BLaER1 treated with 17β-estradiol and CSF1 and Interleukin-3, amounts not matched to agents 10 nM and 100 nM (cell line): ENCODE data around the gene PPDPF.

Experiments used
- H3K27ac ChIP-seq, 11 experiments: shearing (Covaris generic); formaldehyde crosslinking; 2 replicates each; pipeline ENCODE4 v1.8.1; 2022
- H3K27me3 ChIP-seq, 11 experiments: shearing (Covaris generic); formaldehyde crosslinking; 2 replicates each; pipeline ENCODE4 v1.8.1; 2022
- H3K36me3 ChIP-seq, 11 experiments: shearing (Covaris generic); formaldehyde crosslinking; 2 replicates each; pipeline ENCODE4 v1.8.1; 2022
- H3K4me1 ChIP-seq, 10 experiments: shearing (Covaris generic); formaldehyde crosslinking; 2 replicates each; pipeline ENCODE4 v1.8.1; 2022
- H3K4me2 ChIP-seq, 11 experiments: shearing (Covaris generic); formaldehyde crosslinking; 2 replicates each; pipeline ENCODE4 v1.8.1; 2022
- H3K4me3 ChIP-seq, 10 experiments: shearing (Covaris generic); formaldehyde crosslinking; 2 replicates each; pipeline ENCODE4 v1.8.1; 2022
- H3K9ac ChIP-seq, 11 experiments: shearing (Covaris generic); formaldehyde crosslinking; 2 replicates each; pipeline ENCODE4 v1.8.1; 2022
- H3K9me3 ChIP-seq, 11 experiments: shearing (Covaris generic); formaldehyde crosslinking; replicated peaks in 1 of 11; 2 replicates each; pipeline ENCODE4 v1.8.1; 2022
- H4K20me1 ChIP-seq, 11 experiments: shearing (Covaris generic); formaldehyde crosslinking; 2 replicates each; pipeline ENCODE4 v1.8.1; 2022
- Cebpa-rat ChIP-seq, 11 experiments: shearing (Covaris generic); IDR thresholded peaks; 2 replicates each; pipeline ENCODE4 v1.8.1; 2022

PPDPF gene

GRCh38 chr20:63561624-63562396 lies 41.2 kb downstream of the PPDPF start:
- Histone ChIP-seq H3K27ac (peak overlapping the region in 1 of 11 experiments; percentile 63; a peak in 1 of 22 replicates), H3K9ac (peak overlapping the region in 3 of 11 experiments; percentile 33 to 52 (median 43); a peak in 1 of 22 replicates), H3K36me3 (peaks cover 0 to 19% (median 0%) of the 10 kb centered on the region in 11 experiments; a peak in 2 of 22 replicates), H3K4me1 (peaks cover 14 to 41% (median 35%) of the 10 kb centered on the region in 10 experiments), H3K9me3 (no peaks in the 10 kb centered on the region), H3K4me3 (peak overlapping the region in 2 of 10 experiments; percentile 28 to 48; a peak in 3 of 20 replicates), H4K20me1 (peaks cover 61 to 85% (median 73%) of the 10 kb centered on the region in 11 experiments), H3K27me3 (peaks cover 69 to 89% (median 79%) of the 10 kb centered on the region in 11 experiments), H3K4me2 (peak overlapping the region; percentile 33 to 99 (median 95); a peak in 20 of 22 replicates)
- TF ChIP-seq Cebpa-rat (IDR thresholded peaks at IDR 0.05): no peak

DNA sequence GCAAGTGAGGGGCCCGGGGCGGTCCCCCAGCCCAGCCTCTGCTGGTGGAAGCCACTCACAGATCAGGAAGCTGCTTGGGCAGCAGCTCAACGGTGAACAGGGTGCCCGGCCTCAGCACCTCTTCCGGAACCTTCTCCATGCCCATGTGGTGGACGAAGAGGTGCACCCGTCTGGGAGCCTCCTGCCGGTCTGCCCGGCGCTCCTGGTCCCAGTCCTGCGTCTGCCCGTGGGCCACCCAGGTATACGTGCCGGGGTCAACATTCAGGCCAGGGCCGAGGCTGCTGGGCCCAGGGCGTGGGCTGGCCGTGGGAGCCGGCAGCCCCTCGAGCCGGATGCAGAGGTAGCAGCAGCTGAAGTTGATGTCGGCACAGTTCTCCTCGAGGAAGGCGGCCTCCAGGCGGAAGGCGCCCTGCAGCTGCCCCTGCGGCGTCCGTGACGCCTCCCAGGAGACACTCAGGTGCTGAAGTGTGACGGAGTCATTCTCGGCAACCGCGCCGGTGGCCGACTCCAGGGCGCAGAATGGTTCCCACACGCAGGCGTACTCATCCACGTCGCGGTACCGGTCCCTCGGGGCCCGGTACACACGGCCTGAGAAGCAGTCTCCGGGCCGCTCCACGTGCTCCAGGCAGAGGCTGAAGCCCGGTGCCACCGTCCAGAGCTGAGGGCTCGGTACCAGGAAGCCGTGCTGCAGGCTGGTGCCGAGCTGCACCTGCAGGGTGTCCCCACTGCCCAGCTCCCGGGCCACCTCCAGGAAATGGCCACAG lies 42.1 kb downstream of the PPDPF start:
- H3K9ac ChIP-seq: peak overlapping the region in 5 of 11 experiments; percentile 16 to 52 (median 33); a peak in 5 of 22 replicates
- H3K36me3 ChIP-seq: peaks cover 0 to 19% (median 0%) of the 10 kb centered on the region in 11 experiments; a peak in 2 of 22 replicates
- no peak for TF ChIP-seq Cebpa-rat (IDR thresholded peaks at IDR 0.05)
- H3K27ac ChIP-seq: peak overlapping the region in 1 of 11 experiments; percentile 63; a peak in 2 of 22 replicates
- H4K20me1 ChIP-seq: peaks cover 69 to 85% (median 74%) of the 10 kb centered on the region in 11 experiments
- H3K27me3 ChIP-seq: peaks cover 72 to 89% (median 79%) of the 10 kb centered on the region in 11 experiments
- peak overlapping the region; percentile 33 to 99 (median 95) for H3K4me2 ChIP-seq
- H3K4me1 ChIP-seq: peaks cover 22 to 49% (median 41%) of the 10 kb centered on the region in 10 experiments
- H3K9me3 ChIP-seq: no peaks in the 10 kb centered on the region
- H3K4me3 ChIP-seq: peak overlapping the region in 4 of 10 experiments; percentile 28 to 48 (median 41); a peak in 8 of 20 replicates

GRCh38 chr20:63563225-63563935 lies 42.8 kb downstream of the PPDPF start:
- H3K9me3 ChIP-seq: no peaks in the 10 kb centered on the region
- H3K4me2 ChIP-seq: peak overlapping the region; percentile 33 to 99 (median 95); a peak in 20 of 22 replicates
- H3K4me1 ChIP-seq: peaks cover 29 to 56% (median 49%) of the 10 kb centered on the region in 10 experiments
- 0 out of 20 replicates have a peak overlapping the region, but pooled peaks of 2 of the 10 experiments have one; percentile 28 to 43 for H3K4me3 ChIP-seq
- H3K36me3 ChIP-seq: peaks cover 0 to 19% (median 0%) of the 10 kb centered on the region in 11 experiments; a peak in 2 of 22 replicates
- peaks cover 75 to 87% (median 82%) of the 10 kb centered on the region in 11 experiments for H3K27me3 ChIP-seq
- no peak overlapping the region for H3K27ac ChIP-seq
- no peak overlapping the region for H3K9ac ChIP-seq
- H4K20me1 ChIP-seq: peaks cover 74 to 88% (median 80%) of the 10 kb centered on the region in 11 experiments
- TF ChIP-seq Cebpa-rat (IDR thresholded peaks at IDR 0.05): no peak

GRCh38 chr20:63564036-63564810 lies 43.7 kb downstream of the PPDPF start:
- H4K20me1 ChIP-seq: peaks cover 83 to 96% (median 89%) of the 10 kb centered on the region in 11 experiments
- peaks cover 84 to 90% (median 90%) of the 10 kb centered on the region in 11 experiments for H3K27me3 ChIP-seq
- no peak overlapping the region for H3K9ac ChIP-seq
- no peaks in the 10 kb centered on the region for H3K9me3 ChIP-seq
- H3K4me3 ChIP-seq: no peak overlapping the region
- peak overlapping the region in 5 of 11 experiments; percentile 95 to 99 (median 96); a peak in 7 of 22 replicates for H3K4me2 ChIP-seq
- peaks cover 38 to 65% (median 57%) of the 10 kb centered on the region in 10 experiments for H3K4me1 ChIP-seq
- H3K27ac ChIP-seq: no peak overlapping the region
- no peak for TF ChIP-seq Cebpa-rat (IDR thresholded peaks at IDR 0.05)
- H3K36me3 ChIP-seq: peaks cover 0 to 19% (median 0%) of the 10 kb centered on the region in 11 experiments; a peak in 2 of 22 replicates

DNA sequence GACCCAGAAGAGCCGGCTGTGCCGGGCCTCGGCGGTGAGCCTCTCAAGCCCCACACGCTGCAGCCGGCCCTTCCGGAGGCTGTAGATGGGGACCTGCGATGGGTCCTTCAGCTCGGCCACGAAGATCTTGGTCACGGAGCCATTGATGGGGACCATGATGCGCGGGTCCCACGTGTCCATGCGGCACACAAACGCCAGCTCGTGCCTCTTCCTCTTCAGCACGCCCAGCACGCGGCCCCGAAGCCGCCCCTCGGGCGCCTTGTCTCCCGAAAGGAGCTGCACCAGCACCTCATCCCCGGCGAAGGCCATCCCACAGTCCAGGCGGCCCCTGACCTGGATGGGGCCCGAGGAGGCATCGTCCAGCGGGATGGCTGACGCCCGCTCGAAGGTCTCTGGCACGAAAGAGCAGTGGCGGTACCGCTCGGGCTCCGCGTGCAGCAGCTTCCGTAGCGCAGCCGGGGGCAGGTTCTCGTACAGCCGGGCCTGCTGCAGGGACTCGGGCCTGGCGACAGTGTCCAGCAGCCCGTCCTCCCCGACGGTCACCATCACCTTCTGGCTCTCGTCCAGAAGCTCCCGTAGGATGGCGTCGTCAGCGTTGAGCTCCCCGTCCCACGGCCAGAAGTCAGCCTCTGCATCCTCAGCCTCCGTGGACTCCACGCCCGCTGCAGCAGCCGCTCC lies 44.6 kb downstream of the PPDPF start:
- TF ChIP-seq Cebpa-rat (IDR thresholded peaks at IDR 0.05): no peak
- H4K20me1 ChIP-seq: peaks cover 92 to 100% (median 97%) of the 10 kb centered on the region in 11 experiments
- peaks cover 93 to 99% (median 97%) of the 10 kb centered on the region in 11 experiments for H3K27me3 ChIP-seq
- no peak overlapping the region for H3K4me2 ChIP-seq
- no peaks in the 10 kb centered on the region for H3K9me3 ChIP-seq
- H3K9ac ChIP-seq: no peak overlapping the region
- no peak overlapping the region for H3K27ac ChIP-seq
- no peak overlapping the region for H3K4me3 ChIP-seq
- H3K4me1 ChIP-seq: peaks cover 47 to 74% (median 67%) of the 10 kb centered on the region in 10 experiments
- peaks cover 0 to 19% (median 0%) of the 10 kb centered on the region in 11 experiments; a peak in 2 of 22 replicates for H3K36me3 ChIP-seq

DNA sequence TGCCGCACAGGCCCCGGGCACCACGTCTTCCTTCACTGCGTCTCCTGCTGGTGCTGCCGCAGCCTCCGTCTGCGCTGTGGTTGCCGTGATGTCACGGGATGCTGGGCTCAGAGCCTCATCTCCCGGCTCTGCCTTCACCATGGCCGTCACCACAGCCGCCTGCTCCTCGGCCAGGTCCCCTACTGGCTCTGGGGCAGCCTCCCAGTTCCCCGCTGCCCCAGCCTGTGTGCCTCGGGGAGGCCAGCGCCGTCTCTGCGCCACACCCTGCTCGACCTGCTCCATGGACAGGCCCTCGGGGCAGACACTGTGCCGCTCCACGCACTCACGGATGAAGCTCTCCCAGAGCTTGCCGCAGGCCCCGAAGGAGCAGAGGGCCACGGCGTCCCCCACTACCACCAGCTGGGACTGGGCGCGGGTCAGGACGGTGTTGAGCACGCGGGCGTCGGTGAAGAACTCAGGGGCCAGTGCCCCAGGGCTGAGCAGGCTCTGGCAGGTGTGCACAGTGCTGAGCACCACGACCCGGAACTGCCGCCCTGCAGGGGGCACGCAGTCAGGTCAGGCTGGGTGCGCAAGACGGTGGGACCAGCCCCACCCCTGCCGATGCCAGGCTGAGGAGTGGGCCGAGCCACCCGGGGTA lies 45.3 kb downstream of the PPDPF start:
- no peak for TF ChIP-seq Cebpa-rat (IDR thresholded peaks at IDR 0.05)
- peaks cover 48 to 79% (median 71%) of the 10 kb centered on the region in 10 experiments for H3K4me1 ChIP-seq

More for the DNA sequence above, 45.3 kb downstream of the PPDPF start:
- Histone ChIP-seq H3K9me3 (no peaks in the 10 kb centered on the region), H4K20me1 (peaks cover 97 to 100% (median 100%) of the 10 kb centered on the region in 11 experiments), H3K9ac (no peak overlapping the region), H3K27ac (no peak overlapping the region), H3K4me3 (no peak overlapping the region), H3K4me2 (no peak overlapping the region), H3K36me3 (peaks cover 0 to 19% (median 0%) of the 10 kb centered on the region in 11 experiments; a peak in 2 of 22 replicates), H3K27me3 (peaks cover 94 to 99% (median 97%) of the 10 kb centered on the region in 11 experiments)
